Measurements from ENCODE around the gene RPGR. TPM values are rescaled to one million over a fixed set of nuclear protein-coding genes. Genes with fewer than 3 reads are reported as not detected.

The RPGR gene
- total RNA-seq, 2 experiments from 2014 or later = 12.4 to 18.2 TPM

Small RNA genes lying within 50 kb of the gene (small RNA-seq; reads per million reads assigned to genes)
- not detected for gene RF00322

Other genes with a start within 250 kb of the RPGR start
- not detected in 2 replicates for gene SRPX, start 106.6 kb downstream of the RPGR start, total RNA-seq (2014; rRNA removed; shearing (Covaris generic))
- not detected in 2 replicates for gene SRPX, start 106.6 kb downstream of the RPGR start, total RNA-seq (2022)
- gene OTC, start 25.1 kb upstream of the RPGR start, total RNA-seq (2014; rRNA removed; shearing (Covaris generic)) = not detected in 2 replicates
- not detected in 2 replicates for gene OTC, start 25.1 kb upstream of the RPGR start, total RNA-seq (2022)
- not detected in 2 replicates for gene TSPAN7, start 234.0 kb upstream of the RPGR start, total RNA-seq (2014; rRNA removed; shearing (Covaris generic))
- not detected in 2 replicates for gene TSPAN7, start 234.0 kb upstream of the RPGR start, total RNA-seq (2022)